Stimulated activated effector memory CD8-positive, alpha-beta T cell treated with anti-CD3 and anti-CD28 coated beads, Interleukin-12 subunit alpha, Interleukin-12 subunit beta, amount 100 ng/mL, for 72 hours (primary cell): ENCODE measurements around the gene CENPW.

Source experiments
- ATAC-seq: fragments of 150-1000 bp; cut with Tn5 transposase; 2 replicates; pipeline ENCODE4 v1.10.0; 2021
- DNase-seq, 2 donors: peaks; one replicate each; pipeline ENCODE4 v3.0.0; 2021 to 2022; ENCODE audit warnings: low spot score in 2 of 2
- H3K27ac Mint-ChIP-seq: one replicate; pipeline ENCODE4 v1.8.0; 2022; ENCODE audit warnings: mild to moderate bottlenecking, mixed read lengths
- H3K36me3 Mint-ChIP-seq: one replicate; pipeline ENCODE4 v1.8.0; 2022; ENCODE audit warnings: mild to moderate bottlenecking, mixed read lengths
- H3K4me1 Mint-ChIP-seq: one replicate; pipeline ENCODE4 v1.8.0; 2022; ENCODE audit warnings: mixed read lengths
- H3K4me3 Mint-ChIP-seq: one replicate; pipeline ENCODE4 v1.8.0; 2022; ENCODE audit warnings: mild to moderate bottlenecking, mixed read lengths
- H3K9me3 Mint-ChIP-seq: one replicate; pipeline ENCODE4 v1.8.0; 2022; ENCODE audit warnings: mixed read lengths

Gene CENPW

GRCh38 chr6:126352514-126352913 is 12.6 kb downstream of the CENPW start:
- Mint-ChIP-seq H3K9me3 (no peaks in the 10 kb centered on the region), H3K36me3 (no peaks in the 10 kb centered on the region), H3K4me3 (no peak overlapping the region), H3K4me1 (no peaks in the 10 kb centered on the region), H3K27ac (no peak overlapping the region)
- DNase-seq (no peak), ATAC-seq (no peak)

- Mint-ChIP-seq H3K4me3 (no peak overlapping the region), H3K4me1 (no peaks in the 10 kb centered on the region), H3K27ac (no peak overlapping the region), H3K9me3 (peaks cover 10% of the 10 kb centered on the region), H3K36me3 (no peaks in the 10 kb centered on the region)
- ATAC-seq (no peak), DNase-seq (no peak)
Measured at GRCh38 chr6:126356526-126356925, 16.6 kb downstream of the CENPW start.

GRCh38 chr6:126359936-126360537 is 20.1 kb downstream of the CENPW start:
- no peak overlapping the region for H3K27ac Mint-ChIP-seq
- no peaks in the 10 kb centered on the region for H3K4me1 Mint-ChIP-seq
- H3K36me3 Mint-ChIP-seq = no peaks in the 10 kb centered on the region
- H3K9me3 Mint-ChIP-seq = peaks cover 10% of the 10 kb centered on the region
- ATAC-seq (no peak), DNase-seq (no peak)
- H3K4me3 Mint-ChIP-seq = no peak overlapping the region

- Mint-ChIP-seq H3K4me3 (no peak overlapping the region), H3K9me3 (peaks cover 10% of the 10 kb centered on the region), H3K4me1 (no peaks in the 10 kb centered on the region), H3K27ac (no peak overlapping the region), H3K36me3 (no peaks in the 10 kb centered on the region)
- no peak for DNase-seq
- ATAC-seq = peak; percentile 34
Measured at GRCh38 chr6:126361832-126362440, 22.0 kb downstream of the CENPW start.

- H3K4me3 Mint-ChIP-seq = no peak overlapping the region
- ATAC-seq (no peak), DNase-seq (no peak)
- H3K36me3 Mint-ChIP-seq = no peaks in the 10 kb centered on the region
- no peak overlapping the region for H3K27ac Mint-ChIP-seq
- H3K9me3 Mint-ChIP-seq = no peaks in the 10 kb centered on the region
- H3K4me1 Mint-ChIP-seq = no peaks in the 10 kb centered on the region
Measured at GRCh38 chr6:126367849-126368248, 27.9 kb downstream of the CENPW start.

GRCh38 chr6:126372626-126373025 is 32.7 kb downstream of the CENPW start:
- Mint-ChIP-seq H3K4me3 (no peak overlapping the region), H3K27ac (no peak overlapping the region), H3K9me3 (no peaks in the 10 kb centered on the region), H3K4me1 (no peaks in the 10 kb centered on the region), H3K36me3 (no peaks in the 10 kb centered on the region)
- ATAC-seq = no peak
- no peak for DNase-seq

- Mint-ChIP-seq H3K36me3 (no peaks in the 10 kb centered on the region), H3K4me3 (no peak overlapping the region), H3K9me3 (no peaks in the 10 kb centered on the region), H3K4me1 (no peaks in the 10 kb centered on the region), H3K27ac (no peak overlapping the region)
- no peak for ATAC-seq
- DNase-seq = no peak
Measured at GRCh38 chr6:126373344-126373743, 33.4 kb downstream of the CENPW start.

GRCh38 chr6:126374372-126374771 is 34.5 kb downstream of the CENPW start:
- no peaks in the 10 kb centered on the region for H3K4me1 Mint-ChIP-seq
- no peaks in the 10 kb centered on the region for H3K9me3 Mint-ChIP-seq
- no peak overlapping the region for H3K27ac Mint-ChIP-seq

GRCh38 chr6:126376682-126377081 is 36.8 kb downstream of the CENPW start:
- ATAC-seq = no peak

More at GRCh38 chr6:126374372-126374771, 34.5 kb downstream of the CENPW start:
- ATAC-seq (no peak), DNase-seq (no peak)
- Mint-ChIP-seq H3K4me3 (no peak overlapping the region), H3K36me3 (no peaks in the 10 kb centered on the region)

GRCh38 chr6:126377594-126378153 is 37.8 kb downstream of the CENPW start:
- Mint-ChIP-seq H3K4me1 (no peaks in the 10 kb centered on the region), H3K36me3 (no peaks in the 10 kb centered on the region), H3K27ac (no peak overlapping the region), H3K9me3 (no peaks in the 10 kb centered on the region), H3K4me3 (no peak overlapping the region)
- ATAC-seq (no peak), DNase-seq (no peak)

More at GRCh38 chr6:126376682-126377081, 36.8 kb downstream of the CENPW start:
- Mint-ChIP-seq H3K4me3 (no peak overlapping the region), H3K4me1 (no peaks in the 10 kb centered on the region), H3K27ac (no peak overlapping the region), H3K36me3 (no peaks in the 10 kb centered on the region), H3K9me3 (no peaks in the 10 kb centered on the region)
- no peak for DNase-seq

GRCh38 chr6:126380072-126380583 is 40.2 kb downstream of the CENPW start:
- no peak overlapping the region for H3K27ac Mint-ChIP-seq
- DNase-seq (no peak), ATAC-seq (no peak)
- no peaks in the 10 kb centered on the region for H3K9me3 Mint-ChIP-seq
- H3K4me1 Mint-ChIP-seq = no peaks in the 10 kb centered on the region
- H3K36me3 Mint-ChIP-seq = no peaks in the 10 kb centered on the region
- no peak overlapping the region for H3K4me3 Mint-ChIP-seq

GRCh38 chr6:126381498-126381897 is 41.6 kb downstream of the CENPW start:
- H3K36me3 Mint-ChIP-seq = no peaks in the 10 kb centered on the region
- H3K27ac Mint-ChIP-seq = no peak overlapping the region
- no peaks in the 10 kb centered on the region for H3K4me1 Mint-ChIP-seq
- DNase-seq (no peak), ATAC-seq (no peak)
- H3K9me3 Mint-ChIP-seq = peaks cover 4% of the 10 kb centered on the region
- no peak overlapping the region for H3K4me3 Mint-ChIP-seq

- H3K27ac Mint-ChIP-seq = no peak overlapping the region
- ATAC-seq = no peak
- H3K4me1 Mint-ChIP-seq = no peaks in the 10 kb centered on the region
- H3K36me3 Mint-ChIP-seq = no peaks in the 10 kb centered on the region
- peaks cover 4% of the 10 kb centered on the region for H3K9me3 Mint-ChIP-seq
- H3K4me3 Mint-ChIP-seq = no peak overlapping the region
- no peak for DNase-seq
Measured at GRCh38 chr6:126383203-126383602, 43.3 kb downstream of the CENPW start.

GRCh38 chr6:126385536-126385935 is 45.6 kb downstream of the CENPW start:
- Mint-ChIP-seq H3K4me3 (no peak overlapping the region), H3K27ac (no peak overlapping the region), H3K9me3 (peaks cover 4% of the 10 kb centered on the region), H3K4me1 (no peaks in the 10 kb centered on the region), H3K36me3 (no peaks in the 10 kb centered on the region)
- DNase-seq (no peak), ATAC-seq (no peak)

GRCh38 chr6:126388104-126388598 is 48.2 kb downstream of the CENPW start:
- H3K27ac Mint-ChIP-seq = no peak overlapping the region
- no peaks in the 10 kb centered on the region for H3K4me1 Mint-ChIP-seq
- no peak for ATAC-seq
- no peak for DNase-seq
- H3K36me3 Mint-ChIP-seq = no peaks in the 10 kb centered on the region
- H3K4me3 Mint-ChIP-seq = no peak overlapping the region
- H3K9me3 Mint-ChIP-seq = peaks cover 5% of the 10 kb centered on the region

- ATAC-seq (peak; percentile 13), DNase-seq (no peak)
- Mint-ChIP-seq H3K9me3 (peaks cover 7% of the 10 kb centered on the region), H3K27ac (no peak overlapping the region), H3K4me3 (no peak overlapping the region), H3K4me1 (no peaks in the 10 kb centered on the region), H3K36me3 (no peaks in the 10 kb centered on the region)
Measured at GRCh38 chr6:126396131-126396530, 56.2 kb downstream of the CENPW start.
